ENCODE measurements around the gene SMCO4.

- TF ChIP-seq CTCF (conservative IDR thresholded peaks at IDR 0.05) (no peak), EZH2 (IDR thresholded peaks at IDR 0.05; ENCODE audit: low read depth) (no peak)
Observed at GRCh38 chr11:93512949-93513667, 30.1 kb downstream of the SMCO4 start.
